RWPE2 (cell line): ENCODE measurements around the gene JAML.
A peak's percentile ranks its signal among the peaks of the same experiment; 100 is the strongest.

ENCODE experiments used
- ATAC-seq: fragments of 200-7000 bp; cut with Tn5 transposase; 3 replicates; pipeline ENCODE4 v1.9.1; 2021; ENCODE audit warnings: low read depth
- DNase-seq: peaks from one replicate; pipeline ENCODE4 v3.0.0-alpha.2; 2020; ENCODE audit warnings: low spot score
- H3K27ac ChIP-seq: fragments of 450-650 bp; 2 replicates; pipeline ENCODE4 v1.5.1; 2017; ENCODE audit warnings: mild to moderate bottlenecking; ENCODE audit not compliant: poor library complexity, severe bottlenecking
- H3K27me3 ChIP-seq: fragments of 250-450 bp; sonication (Bioruptor Pico); 2 replicates; pipeline ENCODE4 v1.5.1; 2021; ENCODE audit warnings: mild to moderate bottlenecking, moderate library complexity; ENCODE audit not compliant: insufficient read depth, poor library complexity, severe bottlenecking
- H3K36me3 ChIP-seq: fragments of 250-450 bp; sonication (Bioruptor Pico); 2 replicates; pipeline ENCODE4 v1.5.1; 2020; ENCODE audit warnings: low read depth, mild to moderate bottlenecking, moderate library complexity
- H3K4me1 ChIP-seq: fragments of 250-450 bp; sonication (Bioruptor Pico); 2 replicates; pipeline ENCODE4 v1.5.1; 2021; ENCODE audit warnings: mild to moderate bottlenecking, moderate library complexity; ENCODE audit not compliant: insufficient read depth, poor library complexity, severe bottlenecking
- H3K4me3 ChIP-seq: fragments of 250-450 bp; sonication (Bioruptor Pico); 2 replicates; pipeline ENCODE4 v1.5.1; 2021; ENCODE audit warnings: mild to moderate bottlenecking, moderate library complexity; ENCODE audit not compliant: severe bottlenecking
- H3K9me3 ChIP-seq: fragments of 250-450 bp; sonication (Bioruptor Pico); 2 replicates; pipeline ENCODE4 v1.5.1; 2021; ENCODE audit warnings: mild to moderate bottlenecking, moderate library complexity; ENCODE audit not compliant: severe bottlenecking
- TF ChIP-seq, protein P1 (sequence below): fragments of 450-650 bp; IDR thresholded peaks from one replicate; pipeline ENCODE4 v1.5.1; 2017; ENCODE audit warnings: mild to moderate bottlenecking, moderate library complexity; ENCODE audit not compliant: poor library complexity, severe bottlenecking

JAML gene

DNA sequence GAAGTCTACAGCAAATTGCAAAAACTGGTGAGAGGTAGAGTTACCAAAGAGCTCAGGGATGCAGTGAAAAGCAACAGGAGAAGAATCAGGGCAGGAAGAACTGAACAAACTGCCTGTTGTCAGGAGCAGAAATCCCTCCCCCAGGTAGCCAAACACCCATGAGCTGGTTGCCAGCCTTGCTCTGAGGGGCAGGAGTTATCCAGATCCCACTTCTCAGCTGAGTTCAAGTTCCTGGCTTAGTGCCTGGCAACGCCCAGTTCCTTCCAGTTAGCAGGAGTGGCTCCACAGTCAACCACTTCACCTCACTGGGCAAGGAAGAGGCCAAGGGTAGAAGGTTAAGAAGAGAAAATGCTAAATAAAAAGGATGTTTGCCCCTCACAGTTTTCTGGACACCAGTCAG lies 41.1 kb upstream of the JAML start:
- DNase-seq: peak; percentile 73
- Histone ChIP-seq H3K36me3 (peaks cover 20% of the 10 kb centered on the region), H3K4me3 (peak overlapping the region; percentile 63), H3K27ac (peak overlapping the region; percentile 92), H3K4me1 (peaks cover 44% of the 10 kb centered on the region), H3K9me3 (no peaks in the 10 kb centered on the region), H3K27me3 (no peaks in the 10 kb centered on the region)
- peak; percentile 22; the same call in 2 of the 3 replicates for ATAC-seq
- TF ChIP-seq, protein P1, sequence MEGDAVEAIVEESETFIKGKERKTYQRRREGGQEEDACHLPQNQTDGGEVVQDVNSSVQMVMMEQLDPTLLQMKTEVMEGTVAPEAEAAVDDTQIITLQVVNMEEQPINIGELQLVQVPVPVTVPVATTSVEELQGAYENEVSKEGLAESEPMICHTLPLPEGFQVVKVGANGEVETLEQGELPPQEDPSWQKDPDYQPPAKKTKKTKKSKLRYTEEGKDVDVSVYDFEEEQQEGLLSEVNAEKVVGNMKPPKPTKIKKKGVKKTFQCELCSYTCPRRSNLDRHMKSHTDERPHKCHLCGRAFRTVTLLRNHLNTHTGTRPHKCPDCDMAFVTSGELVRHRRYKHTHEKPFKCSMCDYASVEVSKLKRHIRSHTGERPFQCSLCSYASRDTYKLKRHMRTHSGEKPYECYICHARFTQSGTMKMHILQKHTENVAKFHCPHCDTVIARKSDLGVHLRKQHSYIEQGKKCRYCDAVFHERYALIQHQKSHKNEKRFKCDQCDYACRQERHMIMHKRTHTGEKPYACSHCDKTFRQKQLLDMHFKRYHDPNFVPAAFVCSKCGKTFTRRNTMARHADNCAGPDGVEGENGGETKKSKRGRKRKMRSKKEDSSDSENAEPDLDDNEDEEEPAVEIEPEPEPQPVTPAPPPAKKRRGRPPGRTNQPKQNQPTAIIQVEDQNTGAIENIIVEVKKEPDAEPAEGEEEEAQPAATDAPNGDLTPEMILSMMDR: no peak

- Histone ChIP-seq H3K36me3 (peaks cover 31% of the 10 kb centered on the region), H3K4me1 (peaks cover 44% of the 10 kb centered on the region), H3K9me3 (no peaks in the 10 kb centered on the region), H3K4me3 (peak overlapping the region; percentile 63), H3K27me3 (no peaks in the 10 kb centered on the region), H3K27ac (peak overlapping the region; percentile 92)
- TF ChIP-seq, protein P1: no peak
- ATAC-seq: no peak
- no peak for DNase-seq
Measured at GRCh38 chr11:118264569-118265465, 40.0 kb upstream of the JAML start.

- TF ChIP-seq, protein P1: peak; percentile 29
- H3K36me3 ChIP-seq: peaks cover 40% of the 10 kb centered on the region
- H3K27ac ChIP-seq: peak within 1 kb of the TSS; percentile 92
- H3K4me3 ChIP-seq: peak within 1 kb of the TSS; percentile 63
- no peaks in the 10 kb centered on the region for H3K9me3 ChIP-seq
- peak; percentile 94 for DNase-seq
- peak; percentile 89 for ATAC-seq
- H3K27me3 ChIP-seq: no peaks in the 10 kb centered on the region
- H3K4me1 ChIP-seq: peaks cover 44% of the 10 kb centered on the region
Measured at GRCh38 chr11:118263695-118264568, 39.1 kb upstream of the JAML start, which contains the start of gene MPZL2. TSS of gene MPZL2 (minus strand) at chr11:118264297. CDS start at chr11:118264153, 144 bp downstream.

DNA sequence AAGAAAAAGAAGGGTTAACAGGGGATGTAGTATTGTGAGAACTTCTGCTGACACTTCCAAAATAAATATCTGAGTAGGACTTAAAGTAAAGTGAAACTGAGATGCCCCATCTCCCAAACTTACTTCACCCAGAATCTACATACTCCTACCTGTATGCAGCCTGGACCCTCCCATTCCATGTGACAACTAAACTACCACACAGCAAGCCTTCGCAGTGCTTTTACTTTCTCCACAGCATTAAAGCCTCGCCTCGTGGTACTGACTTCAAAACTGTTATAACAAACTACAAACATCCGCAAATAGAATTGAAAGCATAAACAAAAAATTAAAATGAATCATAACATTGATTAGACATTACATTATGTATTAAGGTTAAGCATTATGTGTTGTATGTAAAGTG lies 38.3 kb upstream of the JAML start:
- ATAC-seq (no peak), DNase-seq (no peak)
- Histone ChIP-seq H3K27ac (peak overlapping the region; percentile 92), H3K4me3 (peak overlapping the region; percentile 63), H3K9me3 (no peaks in the 10 kb centered on the region), H3K4me1 (peaks cover 44% of the 10 kb centered on the region), H3K36me3 (peaks cover 48% of the 10 kb centered on the region), H3K27me3 (no peaks in the 10 kb centered on the region)
- TF ChIP-seq, protein P1: no peak
